HepG2 (cell line): Measurements from ENCODE around the gene SUPT20HL1. TPM values are rescaled to one million over a fixed set of nuclear protein-coding genes. Genes with fewer than 3 reads are reported as not detected.
"Not testable (repeated sequence)": the region's sequence is repeated elsewhere in the genome, so short reads cannot be mapped to it uniquely, and the experiment has no call there.

Experiments
- ATAC-seq: fragments of 200-7000 bp; cut with Tn5 transposase; 3 replicates; pipeline ENCODE4 v1.9.1; 2020; ENCODE audit warnings: mild to moderate bottlenecking, moderate library complexity
- BruUV-seq: library from RNA; stranded (reverse); fragments of 400-500 nt; replicated peaks from 2 replicates; lab custom pipeline; 2021; lab: Mats Ljungman, UMichigan
- CTCF ChIA-PET: fragments of 300-600 bp; formaldehyde crosslinking; extraction: SDS; loops from one replicate; lab custom pipeline; 2021; ENCODE audit warnings: low total read pairs, inconsistent platforms, low intra/inter-chr PET ratio; lab: Yijun Ruan, JAX
- POLR2A ChIA-PET: fragments of 350-600 bp; sonication (Branson Sonifier 250); formaldehyde crosslinking; loops from one replicate; lab custom pipeline; 2020; ENCODE audit warnings: antibody characterized with exemption, inconsistent platforms; lab: Yijun Ruan, JAX
- DNase-seq: peaks from one replicate; pipeline ENCODE4 v3.0.0-alpha.2; 2015; ENCODE audit warnings: low spot score
- FAIRE-seq: peaks from 3 replicates; lab custom pipeline; 2011; peaks lifted over from hg19 to GRCh38; lab: Jason Lieb, UNC
- H2AFZ ChIP-seq: one replicate; pipeline ENCODE4 v1.6.1; 2011; ENCODE audit warnings: low read length, inconsistent platforms
- H3K27ac ChIP-seq: fragments of 300-600 bp; 3 replicates; pipeline ENCODE4 v1.8.0; 2011; ENCODE audit warnings: mixed run types, mild to moderate bottlenecking, mixed read lengths, low read length, inconsistent platforms; ENCODE audit not compliant: insufficient read depth; ENCODE audit errors: extremely low read length
- H3K27me3 ChIP-seq, 2 experiments: fragments of 200-600 bp in 1 of 2; 2 replicates in 1 of 2; 3 replicates in 1 of 2; pipeline versions ENCODE4 v1.6.0 to v1.8.0; 2011; ENCODE audit warnings: low read length in 2 of 2, mild to moderate bottlenecking in 2 of 2, moderate library complexity in 2 of 2, inconsistent platforms in 1 of 2; ENCODE audit not compliant: insufficient read depth in 2 of 2, control insufficient read depth in 1 of 2
- H3K36me3 ChIP-seq, 2 experiments: fragments of 200-600 bp in 1 of 2; replicated peaks in 1 of 2; 2 replicates in 1 of 2; 3 replicates in 1 of 2; pipeline versions ENCODE4 v1.5.1 to v1.8.0; 2011; ENCODE audit warnings: low read length in 2 of 2, inconsistent platforms in 1 of 2; ENCODE audit not compliant: insufficient read depth in 2 of 2, control insufficient read depth in 1 of 2
- H3K4me1 ChIP-seq: 2 replicates; pipeline ENCODE4 v1.5.1; 2012; ENCODE audit warnings: low read length, inconsistent platforms; ENCODE audit not compliant: insufficient read depth
- H3K4me2 ChIP-seq: 2 replicates; pipeline ENCODE4 v1.6.0; 2011; ENCODE audit warnings: low read depth, low read length, inconsistent platforms
- H3K4me3 ChIP-seq, 3 experiments: fragments of 200-600 bp in 1 of 3; sonication (generic), shearing (Covaris generic) in 1 of 3; replicated peaks in 1 of 3; 2 replicates each; pipeline ENCODE4 v1.5.1; 2011 to 2016; ENCODE audit warnings: low read length in 3 of 3, inconsistent platforms in 2 of 3, low read depth in 2 of 3, mild to moderate bottlenecking in 2 of 3, control low read depth in 1 of 3, mixed read lengths in 1 of 3; ENCODE audit not compliant: insufficient read depth in 1 of 3
- H3K79me2 ChIP-seq: one replicate; pipeline ENCODE4 v1.6.1; 2011; ENCODE audit warnings: low read length, inconsistent platforms; ENCODE audit not compliant: insufficient read depth
- H3K9ac ChIP-seq: 2 replicates; pipeline ENCODE4 v1.6.0; 2011; ENCODE audit warnings: mild to moderate bottlenecking, low read depth, low read length, inconsistent platforms; ENCODE audit not compliant: insufficient read depth
- H3K9me3 ChIP-seq: 2 replicates; pipeline ENCODE4 v1.5.1; 2012; ENCODE audit warnings: mild to moderate bottlenecking, low read length
- H4K20me1 ChIP-seq: 2 replicates; pipeline ENCODE4 v1.6.0; 2011; ENCODE audit warnings: inconsistent platforms, mild to moderate bottlenecking, low read length, moderate library complexity; ENCODE audit not compliant: insufficient read depth
- ATF7-NPFF ChIP-seq: sonication (generic); formaldehyde crosslinking; IDR thresholded peaks from 2 replicates; pipeline ENCODE4 v1.8.1; 2023; ENCODE audit warnings: mild to moderate bottlenecking, low read depth, missing genetic modification reagents, moderate library complexity
- MAFK ChIP-seq, 2 experiments: IDR thresholded peaks in 1 of 2; conservative IDR thresholded peaks in 1 of 2; 2 replicates each; pipeline ENCODE4 v1.6.1; 2011; ENCODE audit warnings: improper control_type of control experiment in 2 of 2, low read length in 2 of 2
- NFYC ChIP-seq: IDR thresholded peaks from 2 replicates; pipeline ENCODE4 v1.6.1; 2016; ENCODE audit warnings: missing genetic modification reagents, missing compliant biosample characterization
- SP1 ChIP-seq, 2 experiments: fragments of 450-650 bp in 1 of 2; sonication (generic) in 1 of 2; formaldehyde crosslinking in 1 of 2; IDR thresholded peaks; 2 replicates each; pipeline versions ENCODE4 v1.4.0 to v1.6.1; 2016 to 2020; ENCODE audit warnings: missing genetic modification reagents in 1 of 2
- SYNCRIP ChIP-seq: fragments of 200-400 bp; formaldehyde crosslinking; IDR thresholded peaks from 2 replicates; pipeline ENCODE4 v1.6.1; 2018; ENCODE audit warnings: mild to moderate bottlenecking, low read depth, low read length; ENCODE audit not compliant: insufficient read depth
- ZFAT ChIP-seq: sonication (generic); formaldehyde crosslinking; conservative IDR thresholded peaks from 2 replicates; pipeline ENCODE4 v1.8.1; 2023; ENCODE audit warnings: missing genetic modification reagents, inconsistent platforms
- ZNF264 ChIP-seq: sonication (generic); formaldehyde crosslinking; IDR thresholded peaks from 2 replicates; pipeline ENCODE4 v1.4.0; 2020; ENCODE audit warnings: missing genetic modification reagents
- ZNF431 ChIP-seq: sonication (generic); formaldehyde crosslinking; IDR thresholded peaks from 2 replicates; pipeline ENCODE4 v1.9.0; 2022; ENCODE audit warnings: missing genetic modification reagents, low read depth, mild to moderate bottlenecking, borderline replicate concordance
- ZNF770 ChIP-seq: sonication (generic); formaldehyde crosslinking; IDR thresholded peaks from 2 replicates; pipeline ENCODE4 v1.5.0; 2020; ENCODE audit warnings: mild to moderate bottlenecking, missing genetic modification reagents
- WGBS: methylation state at CpG from one replicate; pipeline ENCODE4 v1.1.6; 2017; ENCODE audit warnings: low lambda C conversion rate; 5-methylcytosine and 5-hydroxymethylcytosine counted together
- in situ Hi-C: cut with HindIII; loops from 2 replicates; pipeline ENCODE4 v1.10.0; 2017; ENCODE audit warnings: low pct_unique_long_range_greater_than_20kb; ENCODE audit not compliant: extremely low pct_ligation_motif_present
- intact Hi-C: fragments of 100-400 bp; cut with micrococcal nuclease; formaldehyde crosslinking; loops from one replicate; pipeline ENCODE4 v1.10.0; 2022; ENCODE audit not compliant: unreplicated experiment
- polyA plus RNA-seq, 8 experiments: library from polyadenylated mRNA; depleted of rRNA in 3 of 8; stranded (reverse) in 7 of 8; unstranded in 1 of 8; fragments of >200 nt; fragmentation: Illumina TruSeq in 4 of 8; extraction: Trizol in 4 of 8; gene quantifications; 2 replicates each; pipeline versions ENCODE4 v1.2.1 to v1.2.3, GENCODE V29; 2011 to 2016; ENCODE audit warnings: low read depth in 4 of 8, missing spikeins in 1 of 8, mixed read lengths in 1 of 8; ENCODE audit not compliant: insufficient read depth in 1 of 8
- total RNA-seq, 5 experiments: library from RNA; depleted of rRNA; stranded (reverse); fragments of >200 nt; fragmentation: Illumina TruSeq; extraction: Trizol; gene quantifications; 2 replicates each; pipeline ENCODE4 v1.2.3, GENCODE V29; 2016; ENCODE audit warnings: low read depth in 1 of 5

Gene SUPT20HL1
- total and polyA plus RNA-seq, 2 of the 13 experiments (the other 11 are each of a cell fraction or from before 2014, with no cell fraction given): not detected

GRCh38 chrX:24380262-24381187 lies 20.1 kb downstream of the SUPT20HL1 start:
- TF ChIP-seq MAFK (conservative IDR thresholded peaks at IDR 0.05 in 1 of 2, IDR thresholded peaks at IDR 0.05 in 1 of 2; ENCODE audit: low read length in 2 of 2): no peak
- no peak for TF ChIP-seq SP1 (IDR thresholded peaks at IDR 0.05)
- no peak for TF ChIP-seq SP1 (CRISPR knock-in tag; IDR thresholded peaks at IDR 0.05)
- no peak for TF ChIP-seq ZNF431 (CRISPR knock-in tag)
- TF ChIP-seq ATF7-NPFF (CRISPR knock-in tag): no peak
- TF ChIP-seq ZFAT (CRISPR knock-in tag): no peak
- no peak for TF ChIP-seq ZNF770 (CRISPR knock-in tag)
- no peak for TF ChIP-seq NFYC (CRISPR knock-in tag)
- TF ChIP-seq ZNF264: no peak
- TF ChIP-seq SYNCRIP: no peak
- no peaks in the 10 kb centered on the region for H3K4me1 ChIP-seq
- H3K79me2 ChIP-seq: no peaks in the 10 kb centered on the region
- BruUV-seq: no TSS peak
- no peaks in the 10 kb centered on the region for H4K20me1 ChIP-seq
- CTCF ChIA-PET: no interaction called here
- H3K27me3 ChIP-seq: no peaks in the 10 kb centered on the region
- no peak overlapping the region for H3K27ac ChIP-seq
- H3K36me3 ChIP-seq: no peaks in the 10 kb centered on the region
- in situ Hi-C loops (no loop called here), intact Hi-C loops (no loop called here)
- no peak overlapping the region for H3K9ac ChIP-seq
- no peak overlapping the region for H2AFZ ChIP-seq
- WGBS: 13% methylated on average over 7 of the region's 9 CpGs
- no peak overlapping the region for H3K4me3 ChIP-seq
- POLR2A ChIA-PET: no interaction called here
- no peak for DNase-seq
- FAIRE-seq: no peak
- no peak overlapping the region for H3K4me2 ChIP-seq
- no peak for ATAC-seq
- no peaks in the 10 kb centered on the region for H3K9me3 ChIP-seq

GRCh38 chrX:24382315-24382714 lies 21.9 kb downstream of the SUPT20HL1 start:
- ATAC-seq, H3K4me3 ChIP-seq, in situ Hi-C loops, FAIRE-seq, H3K9me3 ChIP-seq, CTCF ChIA-PET, intact Hi-C loops, H3K36me3 ChIP-seq, H3K79me2 ChIP-seq, H3K4me2 ChIP-seq, H2AFZ ChIP-seq, H3K9ac ChIP-seq, DNase-seq, BruUV-seq, H3K4me1 ChIP-seq, H4K20me1 ChIP-seq, POLR2A ChIA-PET, H3K27ac ChIP-seq, H3K27me3 ChIP-seq: not testable (repeated sequence)
- WGBS: 40% methylated on average over 4 of the region's 5 CpGs
